Epithelial cell of umbilical artery (primary cell): ENCODE measurements around the gene AKAP10. TPM values are rescaled to one million over a fixed set of nuclear protein-coding genes. Genes with fewer than 3 reads are reported as not detected.

Experiments used
- total RNA-seq: library from RNA; depleted of rRNA; stranded (reverse); fragments of >200 nt; gene quantifications from 2 replicates; pipeline ENCODE4 v1.2.3, GENCODE V29; 2014

AKAP10 gene
- 13.6 and 17.0 TPM in 2 replicates for total RNA-seq

GRCh38 chr17:19977293-19978208, at the start of gene AKAP10:
AKAP10 (minus strand) TSS chr17:19977828; CDS start chr17:19977679, 149 bp downstream.

GRCh38 chr17:20009302-20010098, 31.9 kb upstream of the AKAP10 start, which contains the start of gene SPECC1:
SPECC1 (plus strand) TSS chr17:20009359; CDS start chr17:20096652, 87,293 bp downstream.

DNA sequence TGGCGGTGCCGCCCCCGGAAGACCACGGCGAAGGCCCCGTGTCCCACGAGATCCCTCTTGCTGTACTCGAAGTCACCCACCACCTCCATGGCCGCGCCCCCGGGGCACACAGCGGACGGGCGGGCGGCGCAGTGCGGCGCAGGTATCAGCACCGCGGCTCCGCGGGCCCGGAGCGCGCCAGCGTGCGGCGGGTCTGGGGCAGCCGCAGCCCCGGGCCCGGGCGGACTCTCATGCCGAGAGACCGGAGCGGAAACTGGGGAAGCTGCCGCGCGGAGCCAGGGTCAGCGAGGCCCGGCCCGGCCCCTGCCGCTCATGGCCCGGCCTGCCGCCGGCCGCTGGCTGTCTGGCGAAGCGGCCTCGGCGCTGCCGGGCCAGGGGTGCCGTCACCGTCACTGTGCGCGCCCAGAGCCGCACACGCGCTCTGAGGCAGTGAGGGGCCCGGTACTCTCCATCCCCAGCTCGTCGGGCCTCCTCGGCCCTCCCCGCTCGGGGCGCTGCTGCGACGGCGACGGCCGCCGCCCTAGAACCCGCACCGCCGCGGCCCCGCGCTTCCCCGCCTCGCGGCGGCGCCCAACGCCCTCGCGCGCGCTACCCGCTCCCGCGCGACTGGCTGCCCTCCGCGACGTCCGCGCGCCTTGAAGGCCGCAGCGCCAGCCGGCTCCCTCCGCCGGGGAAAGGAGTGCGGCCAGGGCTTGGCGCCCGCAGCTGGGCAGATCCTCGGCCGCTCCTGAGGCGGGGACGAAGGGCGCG, 110.1 kb downstream of the AKAP10 start, which contains the start of gene ULK2:
Gene ULK2 (minus strand): TSS at position 608 of the 750 bp plus-strand sequence. CDS start 519 bp downstream, at position 89.

Other genes starting within 250 kb of the AKAP10 start
- gene ALDH3A1, start 229.5 kb downstream of the AKAP10 start, total RNA-seq: 0.61 TPM in 1 of 2 replicates, not detected in the other
- 12.0 and 17.5 TPM in 2 replicates for gene ULK2, start 109.9 kb downstream of the AKAP10 start, total RNA-seq
- gene SPECC1, start 31.5 kb upstream of the AKAP10 start, total RNA-seq: 2.1 and 16.2 TPM in 2 replicates